H1 (cell line): ENCODE results near the gene YIPF5. TPM values are rescaled to one million over a fixed set of nuclear protein-coding genes. Genes with fewer than 3 reads are reported as not detected.
A peak's percentile ranks its signal among the peaks of the same experiment; 100 is the strongest.

Experiments used
- CTCF ChIA-PET: fragments of 300-600 bp; sonication (Branson Sonifier 250); formaldehyde crosslinking; loops from one replicate; lab custom pipeline; 2021; ENCODE audit not compliant: partially characterized antibody; lab: Charles Lee
- POLR2A ChIA-PET: fragments of 300-600 bp; sonication (Branson Sonifier 250); formaldehyde crosslinking; loops from one replicate; lab custom pipeline; 2021; ENCODE audit warnings: inconsistent platforms; ENCODE audit not compliant: partially characterized antibody; lab: Charles Lee
- DNase-seq, 2 experiments: peaks; one replicate each; pipeline versions ENCODE4 v3.0.0 to v3.0.0-alpha.2; 2010 to 2022; ENCODE audit warnings: low spot score in 2 of 2, low read depth in 1 of 2, mixed read lengths in 1 of 2
- FAIRE-seq: peaks from 2 replicates; lab custom pipeline; 2011; peaks lifted over from hg19 to GRCh38; lab: Jason Lieb, UNC
- H2AFZ ChIP-seq: 2 replicates; pipeline ENCODE4 v1.8.1; 2012; ENCODE audit warnings: low read length, inconsistent platforms
- H2AK5ac ChIP-seq: 2 replicates; pipeline ENCODE4 v1.6.1; 2013; ENCODE audit warnings: low read depth, low read length
- H2BK120ac ChIP-seq: replicated peaks from 2 replicates; pipeline ENCODE3; 2013; ENCODE audit warnings: low read depth, low read length, inconsistent platforms
- H2BK12ac ChIP-seq: 2 replicates; pipeline ENCODE4 v1.6.1; 2013; ENCODE audit warnings: low read depth, low read length
- H2BK15ac ChIP-seq: 2 replicates; pipeline ENCODE4 v1.6.1; 2013; ENCODE audit warnings: low read length
- H2BK20ac ChIP-seq: 2 replicates; pipeline ENCODE4 v1.6.1; 2013; ENCODE audit warnings: low read length
- H2BK5ac ChIP-seq: 2 replicates; pipeline ENCODE4 v1.6.1; 2013; ENCODE audit warnings: low read depth, low read length
- H3K14ac ChIP-seq: 2 replicates; pipeline ENCODE4 v1.6.1; 2013; ENCODE audit warnings: inconsistent platforms; ENCODE audit not compliant: insufficient read length
- H3K18ac ChIP-seq: 2 replicates; pipeline ENCODE4 v1.6.1; 2013; ENCODE audit warnings: low read length; ENCODE audit errors: extremely low read depth
- H3K23ac ChIP-seq: 2 replicates; pipeline ENCODE4 v1.6.1; 2013; ENCODE audit warnings: inconsistent platforms; ENCODE audit not compliant: insufficient read length
- H3K23me2 ChIP-seq: 2 replicates; pipeline ENCODE4 v1.6.1; 2013; ENCODE audit warnings: low read depth, low read length
- H3K27ac ChIP-seq: 2 replicates; pipeline ENCODE4 v1.6.1; 2011; ENCODE audit warnings: low read depth, low read length, inconsistent platforms
- H3K27me3 ChIP-seq, 4 experiments: replicated peaks in 1 of 4; 1 replicate in 1 of 4; 2 replicates in 3 of 4; pipeline versions ENCODE4 v1.6.1 to v1.8.1; 2011 to 2013; ENCODE audit warnings: low read length in 3 of 4, mild to moderate bottlenecking in 3 of 4, inconsistent platforms in 2 of 4, mixed read lengths in 2 of 4, moderate library complexity in 1 of 4; ENCODE audit not compliant: control insufficient read depth in 3 of 4, insufficient read depth in 3 of 4; ENCODE audit errors: extremely low read depth in 1 of 4
- H3K36me3 ChIP-seq, 4 experiments: 2 replicates each; pipeline versions ENCODE4 v1.6.1 to v1.8.1; 2011 to 2013; ENCODE audit warnings: mild to moderate bottlenecking in 4 of 4, low read length in 3 of 4, moderate library complexity in 2 of 4, control low read depth in 1 of 4, inconsistent platforms in 1 of 4; ENCODE audit not compliant: insufficient read depth in 4 of 4, control insufficient read depth in 2 of 4
- H3K4ac ChIP-seq: replicated peaks from 2 replicates; pipeline ENCODE3; 2013; ENCODE audit warnings: low read length, low read depth, mixed read lengths, inconsistent platforms; ENCODE audit not compliant: insufficient read length
- H3K4me1 ChIP-seq, 4 experiments: replicated peaks in 1 of 4; 1 replicate in 1 of 4; 2 replicates in 3 of 4; pipeline versions ENCODE4 v1.6.1 to v1.8.1; 2011 to 2013; ENCODE audit warnings: low read length in 3 of 4, inconsistent platforms in 2 of 4, mixed read lengths in 1 of 4; ENCODE audit not compliant: insufficient read depth in 4 of 4, control insufficient read depth in 3 of 4
- H3K4me2 ChIP-seq, 2 experiments: 2 replicates each; pipeline versions ENCODE4 v1.6.1 to v1.8.1; 2011 to 2013; ENCODE audit warnings: low read depth in 2 of 2, low read length in 2 of 2, control low read depth in 1 of 2, inconsistent platforms in 1 of 2, mild to moderate bottlenecking in 1 of 2; ENCODE audit not compliant: insufficient read depth in 1 of 2
- H3K4me3 ChIP-seq, 4 experiments: fragments of 200-600, 300-600 bp in 1 of 4; sonication (generic), shearing (Covaris generic), sonication (Bioruptor Twin) in 1 of 4; 2 replicates each; pipeline versions ENCODE4 v1.5.1 to v1.8.1; 2011 to 2016; ENCODE audit warnings: low read length in 4 of 4, low read depth in 3 of 4, control low read depth in 2 of 4, inconsistent platforms in 2 of 4, mild to moderate bottlenecking in 2 of 4, mixed read lengths in 1 of 4, moderate library complexity in 1 of 4; ENCODE audit not compliant: insufficient read depth in 2 of 4; ENCODE audit errors: extremely low read depth in 1 of 4
- H3K56ac ChIP-seq: replicated peaks from 2 replicates; pipeline ENCODE3; 2013; ENCODE audit warnings: low read depth, mild to moderate bottlenecking, mixed read lengths, low read length, inconsistent platforms; ENCODE audit not compliant: insufficient read length
- H3K79me1 ChIP-seq: 2 replicates; pipeline ENCODE4 v1.6.1; 2013; ENCODE audit warnings: low read depth, low read length, control low read depth
- H3K79me2 ChIP-seq, 2 experiments: 2 replicates each; pipeline versions ENCODE4 v1.6.1 to v1.8.1; 2012 to 2013; ENCODE audit warnings: low read length in 2 of 2, mild to moderate bottlenecking in 2 of 2, inconsistent platforms in 1 of 2; ENCODE audit not compliant: insufficient read depth in 2 of 2, control insufficient read depth in 1 of 2
- H3K9ac ChIP-seq, 4 experiments: replicated peaks in 1 of 4; 1 replicate in 1 of 4; 2 replicates in 3 of 4; pipeline versions ENCODE4 v1.6.1 to v1.8.1; 2011 to 2013; ENCODE audit warnings: low read depth in 3 of 4, low read length in 3 of 4, control low read depth in 2 of 4, mild to moderate bottlenecking in 2 of 4, moderate library complexity in 2 of 4, inconsistent platforms in 1 of 4; ENCODE audit errors: extremely low read depth in 1 of 4
- H3K9me3 ChIP-seq, 2 experiments: 2 replicates each; pipeline versions ENCODE4 v1.6.1 to v1.8.1; 2012 to 2013; ENCODE audit warnings: mild to moderate bottlenecking in 2 of 2, moderate library complexity in 2 of 2, control low read depth in 1 of 2, inconsistent platforms in 1 of 2, low read depth in 1 of 2, low read length in 1 of 2, mixed read lengths in 1 of 2; ENCODE audit not compliant: insufficient read depth in 2 of 2
- H4K20me1 ChIP-seq, 2 experiments: replicated peaks in 1 of 2; 2 replicates each; pipeline versions ENCODE3 to v1.8.1; 2011 to 2013; ENCODE audit warnings: inconsistent platforms in 2 of 2, low read length in 2 of 2, mild to moderate bottlenecking in 1 of 2; ENCODE audit not compliant: insufficient read depth in 2 of 2, control insufficient read depth in 1 of 2
- H4K5ac ChIP-seq: 2 replicates; pipeline ENCODE4 v1.6.1; 2013; ENCODE audit warnings: low read length, low read depth, mixed read lengths, inconsistent platforms; ENCODE audit not compliant: insufficient read length
- H4K8ac ChIP-seq: 2 replicates; pipeline ENCODE4 v1.8.0; 2013; ENCODE audit warnings: mild to moderate bottlenecking, moderate library complexity, low read length, inconsistent platforms; ENCODE audit not compliant: insufficient read depth; ENCODE audit errors: extremely low read depth
- H4K91ac ChIP-seq: replicated peaks from 2 replicates; pipeline ENCODE3; 2013; ENCODE audit warnings: low read length, mixed read lengths, inconsistent platforms; ENCODE audit not compliant: insufficient read length
- YY1 ChIP-seq: IDR thresholded peaks from 2 replicates; pipeline ENCODE4 v1.6.1; 2011; ENCODE audit warnings: low read depth, mild to moderate bottlenecking, low read length
- WGBS, 2 experiments: shearing (Covaris generic) in 1 of 2; methylation state at CpG; one replicate each; pipeline versions ENCODE4 v1.1.6 to v1.1.7; 2013 to 2015; ENCODE audit warnings: low lambda C conversion rate in 2 of 2, mixed read lengths in 2 of 2, inconsistent platforms in 1 of 2, low coverage in 1 of 2, missing lambda C conversion rate in 1 of 2; ENCODE audit not compliant: insufficient replicate concordance in 2 of 2, insufficient coverage in 1 of 2, insufficient read length in 1 of 2; ENCODE audit errors: extremely low coverage in 1 of 2, missing lambda C conversion rate in 1 of 2; 5-methylcytosine and 5-hydroxymethylcytosine counted together
- polyA plus RNA-seq, 7 experiments: library from polyadenylated mRNA; depleted of rRNA in 3 of 7; stranded (reverse) in 5 of 7; unstranded in 2 of 7; fragments of >200 nt in 5 of 7; fragments of 200-250 nt in 2 of 7; gene quantifications; 1 replicate in 5 of 7; 2 replicates in 1 of 7; 4 replicates in 1 of 7; pipeline versions ENCODE4 v1.2.1 to v1.2.3, GENCODE V29; 2011 to 2013; ENCODE audit warnings: missing spikeins in 2 of 7, mixed read lengths in 2 of 7
- total RNA-seq: library from RNA; stranded (reverse); fragmentation: NEBNext Ultra II Directional; extraction: Animal tissue kit (Norgen Biotek cat#: 25700); gene quantifications from 2 replicates; pipeline ENCODE4 v1.2.1, GENCODE V29; 2021
- TF ChIP-seq, protein P1 (sequence below): IDR thresholded peaks from 2 replicates; pipeline ENCODE4 v1.6.1; 2012; ENCODE audit warnings: inconsistent platforms

YIPF5 gene
- total and polyA plus RNA-seq, 2 of the 8 experiments (the other 6 are each of a cell fraction or from before 2014, with no cell fraction given), result 27.6 to 33.6 TPM

DNA sequence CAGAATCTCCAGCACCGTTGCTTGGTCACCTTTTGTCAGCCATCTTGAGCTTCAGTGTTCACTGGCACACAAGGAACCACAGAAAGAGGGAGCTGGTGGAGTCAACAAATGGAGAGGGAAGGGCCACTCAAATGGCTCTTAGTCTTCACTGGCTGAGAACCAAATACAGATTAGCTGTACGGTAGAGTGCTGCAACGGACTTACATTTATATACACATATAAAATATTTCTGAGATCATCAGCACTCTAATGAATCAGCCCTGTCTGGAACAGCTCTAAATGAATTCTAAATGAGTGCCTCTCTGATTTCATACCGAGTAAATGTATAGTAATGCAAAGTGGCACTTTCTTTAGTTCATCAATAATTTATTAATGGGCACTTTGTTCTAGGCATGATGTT lies 25.0 kb upstream of the YIPF5 start:
- no peak overlapping the region for H3K4me2 ChIP-seq
- no peak overlapping the region for H3K14ac ChIP-seq
- POLR2A ChIA-PET, result no interaction called here
- no peak overlapping the region for H3K4me3 ChIP-seq
- no peaks in the 10 kb centered on the region for H3K79me2 ChIP-seq
- no peak for DNase-seq
- no peak overlapping the region for H3K56ac ChIP-seq
- H3K9me3 ChIP-seq, result no peaks in the 10 kb centered on the region
- FAIRE-seq, result no peak
- no peak overlapping the region for H3K27ac ChIP-seq
- H2BK20ac ChIP-seq, result no peak overlapping the region
- H2AK5ac ChIP-seq, result no peak overlapping the region
- H3K27me3 ChIP-seq, result no peaks in the 10 kb centered on the region
- H4K5ac ChIP-seq, result no peak overlapping the region
- no peaks in the 10 kb centered on the region for H3K23me2 ChIP-seq
- no peak overlapping the region for H4K91ac ChIP-seq
- H2AFZ ChIP-seq, result peak overlapping the region; percentile 54; the same call in 1 of the 2 replicates
- H3K18ac ChIP-seq, result no peak overlapping the region
- no peak overlapping the region for H3K23ac ChIP-seq
- peaks cover 0 to 2% (median 0%) of the 10 kb centered on the region in 4 experiments; a peak in 1 of 7 replicates for H3K4me1 ChIP-seq
- no peak overlapping the region for H2BK120ac ChIP-seq
- H4K8ac ChIP-seq, result no peak overlapping the region
- CTCF ChIA-PET, result interaction anchor here (0.9 to 5.7 kb wide), 5 partner anchors 8 to 21 kb away, joined by 3 to 33 read pairs (median 4); no protein-coding TSS in a partner anchor
- no peaks in the 10 kb centered on the region for H3K79me1 ChIP-seq
- no peak overlapping the region for H3K4ac ChIP-seq
- TF ChIP-seq, protein P1, sequence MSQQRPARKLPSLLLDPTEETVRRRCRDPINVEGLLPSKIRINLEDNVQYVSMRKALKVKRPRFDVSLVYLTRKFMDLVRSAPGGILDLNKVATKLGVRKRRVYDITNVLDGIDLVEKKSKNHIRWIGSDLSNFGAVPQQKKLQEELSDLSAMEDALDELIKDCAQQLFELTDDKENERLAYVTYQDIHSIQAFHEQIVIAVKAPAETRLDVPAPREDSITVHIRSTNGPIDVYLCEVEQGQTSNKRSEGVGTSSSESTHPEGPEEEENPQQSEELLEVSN, result no peak
- 0 out of 2 replicates have a peak, but pooled peaks have one; percentile 18 for TF ChIP-seq YY1
- no peak overlapping the region for H2BK5ac ChIP-seq
- H4K20me1 ChIP-seq, result no peaks in the 10 kb centered on the region
- WGBS, 2 experiments, result 89% methylated on average over 4 of the region's 4 CpGs; no CpG with 5 or more reads in 1 of the 2 experiments
- H2BK12ac ChIP-seq, result no peak overlapping the region
- H2BK15ac ChIP-seq, result no peak overlapping the region
- H3K36me3 ChIP-seq, result no peaks in the 10 kb centered on the region
- no peak overlapping the region for H3K9ac ChIP-seq
